ENCODE measurements around the gene OR5A1.
"Not testable (repeated sequence)": the region's sequence is repeated elsewhere in the genome, so short reads cannot be mapped to it uniquely, and the experiment has no call there.

DNA sequence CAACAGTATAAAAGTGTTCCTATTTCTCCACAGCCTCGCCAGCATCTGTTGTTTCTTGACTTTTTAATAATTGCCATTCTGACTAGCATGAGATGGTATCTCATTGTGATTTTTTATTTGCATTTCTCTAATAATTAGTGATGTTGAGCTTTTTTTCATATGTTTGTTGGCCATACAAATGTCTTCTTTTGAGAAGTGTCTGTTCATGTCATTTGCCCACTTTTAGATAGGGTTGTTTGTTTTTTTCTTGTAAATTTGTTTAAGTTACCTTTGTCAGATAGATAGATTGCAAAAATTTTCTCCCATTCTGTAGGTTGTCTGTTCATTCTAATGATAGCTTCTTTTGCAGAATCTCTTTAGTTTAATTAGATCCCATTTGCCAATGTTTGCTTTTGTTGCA lies 9.4 kb downstream of the OR5A1 start:
- TF ChIP-seq, protein P1, sequence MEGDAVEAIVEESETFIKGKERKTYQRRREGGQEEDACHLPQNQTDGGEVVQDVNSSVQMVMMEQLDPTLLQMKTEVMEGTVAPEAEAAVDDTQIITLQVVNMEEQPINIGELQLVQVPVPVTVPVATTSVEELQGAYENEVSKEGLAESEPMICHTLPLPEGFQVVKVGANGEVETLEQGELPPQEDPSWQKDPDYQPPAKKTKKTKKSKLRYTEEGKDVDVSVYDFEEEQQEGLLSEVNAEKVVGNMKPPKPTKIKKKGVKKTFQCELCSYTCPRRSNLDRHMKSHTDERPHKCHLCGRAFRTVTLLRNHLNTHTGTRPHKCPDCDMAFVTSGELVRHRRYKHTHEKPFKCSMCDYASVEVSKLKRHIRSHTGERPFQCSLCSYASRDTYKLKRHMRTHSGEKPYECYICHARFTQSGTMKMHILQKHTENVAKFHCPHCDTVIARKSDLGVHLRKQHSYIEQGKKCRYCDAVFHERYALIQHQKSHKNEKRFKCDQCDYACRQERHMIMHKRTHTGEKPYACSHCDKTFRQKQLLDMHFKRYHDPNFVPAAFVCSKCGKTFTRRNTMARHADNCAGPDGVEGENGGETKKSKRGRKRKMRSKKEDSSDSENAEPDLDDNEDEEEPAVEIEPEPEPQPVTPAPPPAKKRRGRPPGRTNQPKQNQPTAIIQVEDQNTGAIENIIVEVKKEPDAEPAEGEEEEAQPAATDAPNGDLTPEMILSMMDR (IDR thresholded peaks at IDR 0.05), result not testable (repeated sequence)
- TF ChIP-seq EZH2phosphoT487, EZH2 (IDR thresholded peaks at IDR 0.05): not testable (repeated sequence)

All from neural progenitor cell (in vitro differentiated cells).